Measurements from ENCODE around the gene JAKMIP2. TPM values are rescaled to one million over a fixed set of nuclear protein-coding genes. Genes with fewer than 3 reads are reported as not detected.
"Not testable (repeated sequence)": the region's sequence is repeated elsewhere in the genome, so short reads cannot be mapped to it uniquely, and the experiment has no call there.

Gene JAKMIP2
- total RNA-seq, 1 experiment from 2014 or later = 67.4 TPM

GRCh38 chr5:147731431-147732290 lies 50.9 kb downstream of the JAKMIP2 start:
- no peak for DNase-seq (ENCODE audit: low spot score)
- Histone ChIP-seq H3K36me3 (ENCODE audit: insufficient read depth, low read length, poor library complexity, severe bottlenecking) (peaks cover 2% of the 10 kb centered on the region), H3K9me3 (ENCODE audit: low read depth, low read length, poor library complexity, severe bottlenecking) (no peaks in the 10 kb centered on the region), H3K4me1 (ENCODE audit: insufficient read depth, low read length, poor library complexity, severe bottlenecking) (peaks cover 19% of the 10 kb centered on the region), H3K27me3 (replicated peaks; ENCODE audit: insufficient read depth, low read depth, low read length, poor library complexity) (no peaks in the 10 kb centered on the region), H3K4me3 (ENCODE audit: low read depth, low read length, poor library complexity, severe bottlenecking) (no peak overlapping the region), H3K27ac (ENCODE audit: low read depth, low read length, poor library complexity, severe bottlenecking) (no peak overlapping the region)
- TF ChIP-seq CTCF (conservative IDR thresholded peaks at IDR 0.05; ENCODE audit: low read depth, low read length) = no peak
- TF ChIP-seq EZH2 (IDR thresholded peaks at IDR 0.05; ENCODE audit: borderline replicate concordance, low read depth, low read length, poor library complexity, severe bottlenecking) = no peak
- POLR2A ChIA-PET (ENCODE audit: low non-redundant PET) = no interaction called here
- no TSS peak for BruUV-seq (replicated peaks)
- CTCF ChIA-PET = no interaction called here
- intact Hi-C loops (cut with micrococcal nuclease; ENCODE audit: unreplicated experiment) = loop anchor here (1.0 kb wide), 1 partner anchor 104 kb away; no protein-coding TSS in a partner anchor

GRCh38 chr5:147727200-147727599 lies 55.3 kb downstream of the JAKMIP2 start:
- H3K9me3 ChIP-seq (ENCODE audit: low read depth, low read length, poor library complexity, severe bottlenecking) = no peaks in the 10 kb centered on the region
- no peak overlapping the region for H3K4me3 ChIP-seq (ENCODE audit: low read depth, low read length, poor library complexity, severe bottlenecking)
- H3K27me3 ChIP-seq (replicated peaks; ENCODE audit: insufficient read depth, low read depth, low read length, poor library complexity) = no peaks in the 10 kb centered on the region
- ChIA-PET POLR2A (ENCODE audit: low non-redundant PET) (no interaction called here), CTCF (interaction anchor here (0.6 kb wide), 1 partner anchor 100 kb away, joined by 6 read pairs; no protein-coding TSS in a partner anchor)
- intact Hi-C loops (cut with micrococcal nuclease; ENCODE audit: unreplicated experiment) = no loop called here
- TF ChIP-seq CTCF (conservative IDR thresholded peaks at IDR 0.05; ENCODE audit: low read depth, low read length) = no peak
- TF ChIP-seq EZH2 (IDR thresholded peaks at IDR 0.05; ENCODE audit: borderline replicate concordance, low read depth, low read length, poor library complexity, severe bottlenecking) = no peak
- H3K27ac ChIP-seq (ENCODE audit: low read depth, low read length, poor library complexity, severe bottlenecking) = no peak overlapping the region
- peaks cover 12% of the 10 kb centered on the region for H3K4me1 ChIP-seq (ENCODE audit: insufficient read depth, low read length, poor library complexity, severe bottlenecking)
- BruUV-seq (replicated peaks) = no TSS peak
- DNase-seq (ENCODE audit: low spot score) = no peak
- H3K36me3 ChIP-seq (ENCODE audit: insufficient read depth, low read length, poor library complexity, severe bottlenecking) = peaks cover 5% of the 10 kb centered on the region

GRCh38 chr5:147721191-147721960 lies 61.2 kb downstream of the JAKMIP2 start:
- intact Hi-C loops (cut with micrococcal nuclease; ENCODE audit: unreplicated experiment); CTCF ChIA-PET; H3K36me3 ChIP-seq (ENCODE audit: insufficient read depth, low read length, poor library complexity, severe bottlenecking); POLR2A ChIA-PET (ENCODE audit: low non-redundant PET); BruUV-seq (replicated peaks); H3K4me3 ChIP-seq (ENCODE audit: low read depth, low read length, poor library complexity, severe bottlenecking); H3K27me3 ChIP-seq (replicated peaks; ENCODE audit: insufficient read depth, low read depth, low read length, poor library complexity); H3K9me3 ChIP-seq (ENCODE audit: low read depth, low read length, poor library complexity, severe bottlenecking); H3K4me1 ChIP-seq (ENCODE audit: insufficient read depth, low read length, poor library complexity, severe bottlenecking); DNase-seq (ENCODE audit: low spot score); H3K27ac ChIP-seq (ENCODE audit: low read depth, low read length, poor library complexity, severe bottlenecking): not testable (repeated sequence)

Measured in A673 (cell line).